Measurements from ENCODE around the gene CCNL1.
A peak's percentile ranks its signal among the peaks of the same experiment; 100 is the strongest.
"Not testable (repeated sequence)": the region's sequence is repeated elsewhere in the genome, so short reads cannot be mapped to it uniquely, and the experiment has no call there.

The CCNL1 gene

DNA sequence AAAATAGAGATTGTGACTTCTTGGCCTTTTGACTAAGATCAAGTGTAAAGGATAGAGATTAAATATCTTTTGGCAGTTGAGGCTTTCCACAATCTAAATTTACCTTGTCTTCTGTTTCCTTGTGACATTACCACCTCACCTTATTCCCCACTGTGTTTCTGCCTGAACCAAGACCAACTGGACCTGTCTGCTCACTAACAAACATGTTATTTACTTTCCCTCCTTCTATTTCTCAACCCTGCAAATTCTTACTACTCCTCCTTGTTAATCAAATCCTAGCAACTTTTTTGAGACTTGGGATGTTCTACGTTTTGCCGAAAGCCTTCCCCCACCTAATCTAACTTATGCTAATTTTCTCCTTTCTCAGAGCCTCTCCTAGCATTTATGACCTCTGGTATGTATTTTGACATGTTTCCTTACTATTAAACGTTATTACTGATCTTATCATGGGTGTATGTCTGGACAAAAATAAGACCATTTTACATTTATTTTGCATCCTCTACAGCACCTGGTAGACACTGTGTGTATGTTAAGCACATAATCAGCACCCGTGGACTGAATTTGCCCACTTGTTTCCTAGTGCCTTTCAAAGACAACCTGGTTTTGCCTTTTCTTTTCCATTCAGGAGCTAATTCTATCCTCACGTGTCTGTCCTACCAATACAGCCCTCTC, 7.6 kb upstream of the CCNL1 start:
- no peak for DNase-seq

DNA sequence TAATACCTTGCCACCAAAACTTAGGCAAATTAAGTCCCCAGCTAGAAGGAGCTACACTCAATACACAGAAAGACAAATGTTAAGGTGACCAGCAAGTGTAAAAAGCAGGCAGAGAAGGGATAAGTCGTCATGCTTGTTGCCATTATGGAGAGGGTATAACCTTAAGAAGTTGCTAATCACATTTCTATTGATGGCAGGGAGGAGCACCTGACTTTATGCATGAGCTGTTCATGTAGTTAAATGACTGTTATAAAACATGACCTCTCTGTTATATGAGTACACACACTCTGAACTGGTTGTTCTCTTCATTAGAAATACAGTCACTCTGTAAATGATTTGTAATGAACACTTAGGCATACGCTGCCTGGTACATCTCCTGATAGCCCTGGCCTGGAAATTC, 6.6 kb upstream of the CCNL1 start:
- DNase-seq: no peak

DNA sequence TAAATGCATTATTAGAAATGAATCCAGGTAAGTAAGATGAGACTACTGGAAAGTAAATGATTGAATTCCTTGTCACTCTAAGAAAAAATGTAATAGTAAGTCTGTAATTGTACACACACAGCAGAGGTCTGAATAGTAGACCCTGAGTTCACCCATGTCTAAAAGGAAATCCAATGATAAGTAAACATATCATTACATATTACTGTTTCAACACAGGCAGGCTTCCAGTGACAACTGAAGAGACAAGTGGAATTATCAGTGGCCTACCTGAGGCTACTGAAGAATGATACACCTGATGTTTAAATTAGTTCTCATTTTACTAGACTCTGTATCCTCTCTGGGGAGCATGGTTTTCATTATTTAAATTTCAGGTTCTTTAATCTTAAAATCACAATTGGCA, 6.2 kb upstream of the CCNL1 start:
- DNase-seq: no peak

DNA sequence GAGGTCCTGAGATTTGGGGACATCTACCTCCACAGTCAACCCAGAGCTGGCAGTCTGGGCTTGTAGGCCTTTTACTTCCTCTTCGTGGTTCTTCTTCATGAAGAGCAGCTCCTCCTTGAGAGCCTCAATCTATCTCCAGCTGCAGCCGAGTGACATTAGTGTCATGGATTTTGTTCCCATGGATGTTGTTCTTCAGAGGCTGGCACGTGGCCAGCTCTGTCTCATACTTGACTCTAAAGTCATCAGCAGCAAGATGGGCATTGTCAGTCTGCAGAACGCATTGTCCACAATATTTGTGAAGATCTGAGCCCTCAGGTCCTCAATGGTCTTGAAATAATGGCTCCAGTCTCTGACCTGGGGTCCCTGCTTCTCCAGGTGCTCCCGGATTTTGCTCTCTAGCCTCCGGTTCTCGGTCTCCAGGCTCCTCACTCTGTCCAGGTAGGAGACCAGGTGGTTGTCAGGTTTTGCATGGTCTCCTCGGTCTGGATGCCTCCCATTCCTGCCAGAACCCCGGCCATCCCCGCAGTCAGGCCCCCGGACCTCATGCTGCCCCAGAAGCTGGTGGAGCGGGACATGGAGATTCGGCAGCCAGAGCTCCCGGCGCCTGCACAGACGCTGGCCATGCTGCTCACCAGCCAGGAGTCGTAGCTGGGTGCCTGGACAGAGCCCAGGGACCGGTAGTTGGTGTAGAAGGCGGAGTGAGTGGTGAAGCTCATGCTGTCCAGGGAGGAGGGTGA, 3.4 kb upstream of the CCNL1 start:
- no peak for DNase-seq

DNA sequence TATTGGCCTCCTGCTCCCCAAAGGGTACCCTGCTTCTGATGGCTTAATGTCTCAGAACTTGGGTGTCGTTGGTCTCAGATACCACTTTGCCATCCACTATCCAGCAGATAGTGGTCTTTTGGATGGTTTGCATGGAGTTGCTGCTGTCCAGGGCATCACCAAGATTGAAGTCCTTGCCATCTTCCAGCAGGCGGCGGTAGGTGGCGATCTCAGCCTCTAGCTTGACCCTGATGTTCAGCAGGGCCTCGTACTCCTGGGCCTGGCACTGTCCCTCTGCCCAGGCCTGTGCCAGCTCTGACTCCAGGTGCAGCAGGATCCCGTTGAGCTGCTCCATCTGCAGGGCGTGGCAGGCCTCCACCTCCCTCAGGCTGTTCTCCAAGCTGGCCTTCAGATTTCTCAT, 2.7 kb upstream of the CCNL1 start:
- DNase-seq: not testable (repeated sequence)

DNA sequence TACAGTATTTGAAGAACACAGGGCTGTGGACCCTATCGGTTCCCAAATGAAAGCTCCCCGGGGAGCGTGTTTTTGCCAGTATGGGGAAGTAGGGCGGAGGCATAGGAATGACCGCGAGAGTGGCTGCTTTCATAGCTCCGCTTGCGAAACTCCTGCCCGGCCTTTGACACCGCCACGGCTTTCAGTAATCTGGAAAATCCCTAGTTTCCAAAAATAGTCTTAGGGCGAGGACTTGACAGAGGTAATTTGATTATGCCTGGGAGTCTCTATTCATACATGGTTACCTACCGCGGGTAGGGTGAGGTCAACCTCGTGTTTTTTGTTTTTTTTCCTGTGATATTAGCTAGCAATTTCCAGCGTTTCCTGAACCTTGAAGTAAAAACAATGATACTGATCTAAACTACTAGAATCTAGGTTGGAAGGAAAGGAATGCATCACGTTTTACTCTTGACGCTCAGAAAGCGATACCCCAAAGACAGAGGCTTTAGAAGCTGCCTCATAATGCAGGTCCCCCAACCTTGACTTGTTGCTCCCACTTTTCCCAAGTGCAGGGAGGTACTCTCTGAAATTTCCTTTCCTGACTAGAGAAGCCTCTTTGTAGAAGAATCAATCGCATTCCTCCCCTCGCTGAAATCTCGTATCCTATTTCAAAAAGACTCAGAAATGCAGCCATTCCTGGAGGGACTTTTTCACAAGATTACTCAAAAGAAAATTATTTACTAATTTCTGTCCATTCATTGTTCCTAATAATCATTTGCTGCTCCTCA, 894 bp upstream of the CCNL1 start:
- DNase-seq: peak; percentile 69

DNA sequence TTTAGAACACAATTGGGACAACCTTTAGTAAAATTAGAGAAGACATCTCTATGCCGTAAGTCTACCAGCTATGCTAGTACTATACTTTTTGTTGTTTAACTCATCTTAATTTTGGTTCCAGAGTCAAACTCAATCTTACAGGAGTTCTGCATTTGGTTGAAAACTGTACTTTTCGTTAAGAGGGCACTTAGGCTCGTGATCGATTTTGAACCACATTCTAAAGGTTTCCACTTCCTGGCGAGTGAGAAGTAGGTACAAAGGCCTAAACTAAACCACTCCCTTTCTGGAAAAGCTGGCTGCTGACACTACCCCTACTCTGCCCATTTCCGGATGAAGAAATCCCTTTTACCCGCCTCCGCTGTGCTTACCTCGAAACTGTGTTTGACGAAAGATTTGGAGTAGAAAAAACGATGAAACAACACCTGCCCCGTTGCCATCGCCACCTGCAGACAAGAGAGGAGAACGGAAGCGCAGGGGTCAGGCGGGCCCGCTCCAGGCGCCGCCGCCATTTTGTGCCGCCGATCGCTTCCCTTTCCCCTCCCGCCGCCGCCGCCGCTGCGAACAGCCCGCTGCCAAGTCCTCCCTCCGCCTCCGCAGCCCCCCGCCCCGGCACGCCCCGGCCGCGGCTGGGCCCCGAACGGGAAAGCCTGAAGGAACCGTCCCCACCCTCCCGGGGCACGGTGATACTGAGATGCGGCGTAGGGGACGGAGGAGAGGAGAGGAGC, 748 bp downstream of the CCNL1 start:
- DNase-seq: peak; percentile 79

DNA sequence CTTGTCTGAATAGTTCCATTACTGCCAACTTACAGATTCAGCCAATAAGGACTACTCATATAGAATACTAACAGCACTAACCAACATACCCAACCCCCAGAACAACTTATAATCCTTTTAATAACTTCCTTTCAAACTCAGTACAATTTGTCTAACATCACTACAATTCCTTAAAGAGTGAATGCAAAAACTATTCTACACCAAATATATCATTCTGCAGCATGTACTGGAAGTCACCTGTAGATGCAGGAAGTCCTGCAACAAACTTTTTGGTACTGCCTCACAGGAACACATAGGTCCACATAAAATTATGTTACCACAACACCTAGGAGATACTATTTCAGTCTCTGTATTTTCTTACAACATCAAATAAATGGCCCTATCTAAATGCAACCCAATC, 2.1 kb downstream of the CCNL1 start:
- no peak for DNase-seq

DNA sequence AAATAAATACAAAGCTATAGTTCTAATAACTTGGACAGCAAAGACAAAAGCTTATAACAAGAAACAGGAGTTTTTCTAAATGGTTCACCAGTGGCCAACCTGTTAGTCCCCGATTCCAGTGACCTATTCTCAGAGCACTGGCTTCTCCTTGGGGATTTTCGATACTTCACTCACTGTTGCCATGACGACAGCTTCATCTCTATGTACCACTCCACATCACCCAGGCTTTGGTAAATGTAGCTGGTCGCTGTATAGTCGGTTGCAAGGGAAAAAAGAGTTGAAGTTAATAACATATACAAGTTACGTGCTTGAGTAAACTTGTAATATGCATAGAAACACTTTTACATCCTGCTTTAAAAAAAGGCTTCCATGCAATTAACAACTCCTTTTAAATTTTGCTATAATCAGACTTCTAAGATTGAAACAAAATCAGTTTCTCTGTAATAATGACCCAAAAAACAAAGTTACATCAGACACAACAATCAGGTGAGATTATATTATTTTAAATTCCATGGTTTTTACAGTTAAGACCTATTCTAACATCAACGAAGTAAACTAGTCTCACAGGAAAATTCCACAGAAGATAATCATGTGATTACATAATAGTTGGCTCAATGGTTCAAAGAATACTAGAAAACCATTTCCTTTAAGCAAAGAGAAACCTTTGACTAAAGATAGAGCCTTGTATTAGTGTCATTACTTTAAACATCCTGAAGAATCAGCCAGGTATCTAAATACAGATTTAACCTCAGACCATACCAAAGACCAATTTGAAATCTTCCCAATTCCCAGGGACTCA, 2.9 kb downstream of the CCNL1 start:
- no peak for DNase-seq

DNA sequence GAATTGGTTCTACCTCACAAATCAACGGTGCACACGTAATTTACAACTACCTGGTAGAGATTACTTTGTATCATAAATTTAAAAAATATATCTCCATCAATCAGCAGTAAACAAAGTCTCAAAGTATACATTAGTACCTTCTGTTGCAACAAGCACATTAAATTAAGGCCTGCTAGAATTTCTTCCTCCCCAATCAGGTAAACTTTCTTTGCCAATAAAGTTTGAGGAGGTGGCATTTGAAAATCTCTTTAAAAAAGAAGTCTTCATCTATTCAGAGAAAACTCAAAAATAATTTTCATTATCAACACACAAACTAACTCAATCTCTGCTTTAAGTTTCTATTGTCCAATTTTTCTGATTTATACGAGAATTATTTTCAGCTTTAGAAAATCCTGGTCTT, 4.4 kb downstream of the CCNL1 start:
- no peak for DNase-seq

DNA sequence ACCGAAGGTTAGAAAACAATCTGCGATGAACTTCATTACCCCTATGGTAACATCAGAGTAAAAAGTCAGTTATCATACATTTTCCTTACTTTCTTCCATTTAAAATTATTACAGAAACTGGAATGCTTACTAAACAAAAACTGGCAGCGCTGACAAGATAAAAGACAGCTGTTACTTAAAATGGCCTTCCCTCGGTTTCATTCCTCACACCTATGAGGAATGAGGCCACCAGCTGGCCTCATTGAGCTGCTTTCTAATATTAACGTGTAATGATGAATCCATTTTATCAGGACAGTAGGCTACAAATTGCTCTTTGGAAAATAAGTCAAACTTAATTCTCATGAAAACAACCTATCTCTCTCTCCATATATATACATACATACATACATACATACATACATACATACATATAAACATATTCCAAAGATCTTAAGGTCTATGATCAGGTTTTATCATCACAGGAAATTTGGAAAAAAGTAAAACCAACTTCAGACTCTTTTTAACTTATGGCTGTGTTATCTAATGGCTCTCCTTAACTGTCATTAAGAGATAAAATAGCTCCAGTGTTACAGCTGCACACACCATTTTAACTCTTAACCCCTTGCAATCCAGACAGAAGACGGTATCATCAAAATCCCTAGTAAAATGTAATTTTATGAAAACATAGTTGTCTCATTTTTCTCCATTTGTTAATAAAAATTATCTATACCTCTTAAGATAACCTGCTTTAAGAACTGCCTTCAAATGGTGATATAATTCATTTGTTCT, 5.2 kb downstream of the CCNL1 start:
- DNase-seq: no peak

DNA sequence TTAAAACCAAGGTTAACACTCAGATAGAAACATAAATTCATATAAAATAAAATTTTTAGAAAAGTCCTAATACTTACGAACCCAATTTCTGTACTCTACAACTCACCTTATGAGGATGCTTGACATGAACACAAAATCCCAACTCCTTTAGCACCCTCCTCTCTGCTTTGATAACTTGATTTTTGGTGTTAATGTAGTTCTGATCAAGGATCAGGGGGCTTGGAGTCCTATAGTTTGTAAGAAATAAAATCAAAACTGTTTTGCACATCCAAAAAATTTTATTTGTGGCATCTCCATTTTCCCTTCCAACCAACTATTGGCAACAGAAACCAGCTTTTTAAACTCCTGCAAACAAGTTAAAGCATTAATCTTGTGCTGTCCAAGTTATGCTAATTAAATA, 7.0 kb downstream of the CCNL1 start:
- DNase-seq: no peak

DNA sequence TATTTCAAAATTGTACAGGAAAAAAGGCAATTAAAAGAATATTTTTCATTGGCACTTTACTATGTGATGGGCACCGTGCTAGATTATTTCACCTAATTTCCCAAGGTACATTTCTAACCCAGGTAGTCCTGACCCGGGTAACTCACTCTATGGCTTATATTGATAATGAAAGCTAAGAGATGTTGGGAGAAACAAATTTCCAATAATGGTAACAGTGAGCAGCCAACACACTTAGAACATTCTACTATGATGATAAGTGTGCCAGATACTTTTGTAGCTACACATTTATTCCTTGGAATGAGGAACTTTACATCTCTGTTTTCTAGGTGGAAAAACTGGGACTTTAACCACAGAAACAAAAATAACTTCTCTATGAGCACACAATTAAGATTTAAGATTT, 7.5 kb downstream of the CCNL1 start:
- no peak for DNase-seq

DNA sequence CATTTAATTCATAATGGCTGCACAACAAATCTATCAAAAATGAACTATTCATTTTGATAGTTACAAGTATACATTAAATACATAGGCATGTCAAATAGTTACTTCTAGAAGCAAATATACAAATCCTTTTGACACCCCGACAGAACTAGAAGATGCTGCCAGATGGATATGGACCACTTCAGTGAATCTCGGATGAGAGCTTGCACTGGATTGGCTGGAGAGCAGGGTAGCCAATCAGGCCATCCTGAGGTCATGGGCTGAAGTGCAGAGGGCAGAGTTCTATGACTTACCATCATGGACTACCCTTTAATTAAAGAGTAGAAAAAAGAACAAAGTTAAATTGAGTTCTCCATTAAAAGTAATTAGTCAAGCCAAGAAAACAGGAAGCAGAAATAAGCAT, 8.3 kb downstream of the CCNL1 start:
- DNase-seq: no peak

DNA sequence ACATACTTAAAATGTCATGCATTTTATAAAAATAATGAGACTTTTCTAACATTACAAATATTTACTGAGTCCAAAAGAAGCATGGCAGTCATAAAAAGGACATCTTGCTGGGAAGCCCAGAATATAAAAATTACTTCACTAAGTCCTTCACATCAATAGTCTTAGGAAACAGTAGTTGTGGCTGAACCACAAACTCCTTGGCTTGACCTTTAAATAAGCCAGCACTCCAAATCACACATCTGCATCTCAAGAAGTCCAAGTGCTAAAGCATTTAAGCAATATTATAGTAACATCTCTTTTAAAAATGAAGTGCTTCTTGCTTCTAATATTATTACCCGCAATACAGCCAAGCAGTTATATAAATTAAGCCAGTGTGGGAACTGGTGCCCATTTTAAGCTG, 8.8 kb downstream of the CCNL1 start:
- DNase-seq: no peak

DNA sequence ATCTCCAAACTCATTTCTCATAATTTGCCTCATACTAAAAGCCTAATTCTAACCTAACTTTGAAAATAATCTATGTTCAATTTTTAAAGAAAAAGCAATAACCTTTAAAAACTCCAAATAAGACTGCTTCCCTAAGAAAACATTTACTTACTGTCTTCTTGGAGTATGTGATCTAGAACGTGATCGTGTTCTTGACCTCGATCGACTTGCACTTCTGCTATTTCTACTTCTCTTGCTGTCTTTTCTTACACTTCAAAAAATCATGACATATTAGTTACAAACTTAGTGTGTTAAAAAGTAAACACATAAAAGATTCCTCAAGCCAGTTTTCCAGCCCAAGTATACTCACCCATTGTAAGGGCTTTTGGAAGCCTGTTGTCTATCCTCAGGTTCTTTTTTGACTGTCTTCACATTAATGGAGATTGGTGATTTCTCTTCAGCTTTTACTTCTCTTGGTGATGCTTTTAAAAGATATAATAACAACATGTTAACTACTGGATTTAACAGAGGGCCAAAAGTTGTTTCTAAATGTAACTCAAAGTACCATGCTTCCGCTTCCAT, 10.7 kb downstream of the CCNL1 start:
- no peak for DNase-seq

DNA sequence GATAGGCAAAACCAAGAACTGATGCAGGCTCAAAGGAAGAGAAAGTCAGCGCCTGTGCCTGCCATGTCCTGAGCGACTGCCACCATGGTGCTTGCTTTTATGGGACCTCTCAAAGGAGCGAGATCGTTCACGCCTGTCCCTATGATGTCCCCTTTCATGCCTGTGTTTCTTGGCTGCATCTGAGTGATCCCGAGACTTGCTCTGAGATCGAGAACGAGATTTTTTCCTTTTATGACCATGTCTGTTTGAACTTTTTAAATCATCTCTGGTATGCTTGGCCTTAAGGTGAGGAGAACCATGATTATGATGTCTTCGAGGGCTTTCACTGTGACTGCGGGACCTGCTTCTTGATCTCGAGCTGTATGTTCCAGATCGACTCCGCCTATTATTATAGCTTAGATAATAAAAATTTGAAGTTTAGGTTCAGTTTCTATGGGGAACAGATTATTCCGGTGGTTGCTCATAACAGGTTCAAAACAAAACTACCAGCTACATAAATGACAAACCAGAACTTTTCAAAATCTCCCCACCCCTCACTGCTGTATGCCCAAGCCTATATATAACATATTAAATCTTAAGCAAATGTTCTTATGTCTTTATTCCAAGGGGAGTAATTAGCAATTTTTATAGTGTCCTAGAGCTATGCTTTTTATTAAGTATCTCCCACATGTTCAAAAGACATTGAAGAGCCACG, 11.6 kb downstream of the CCNL1 start:
- DNase-seq: no peak

DNA sequence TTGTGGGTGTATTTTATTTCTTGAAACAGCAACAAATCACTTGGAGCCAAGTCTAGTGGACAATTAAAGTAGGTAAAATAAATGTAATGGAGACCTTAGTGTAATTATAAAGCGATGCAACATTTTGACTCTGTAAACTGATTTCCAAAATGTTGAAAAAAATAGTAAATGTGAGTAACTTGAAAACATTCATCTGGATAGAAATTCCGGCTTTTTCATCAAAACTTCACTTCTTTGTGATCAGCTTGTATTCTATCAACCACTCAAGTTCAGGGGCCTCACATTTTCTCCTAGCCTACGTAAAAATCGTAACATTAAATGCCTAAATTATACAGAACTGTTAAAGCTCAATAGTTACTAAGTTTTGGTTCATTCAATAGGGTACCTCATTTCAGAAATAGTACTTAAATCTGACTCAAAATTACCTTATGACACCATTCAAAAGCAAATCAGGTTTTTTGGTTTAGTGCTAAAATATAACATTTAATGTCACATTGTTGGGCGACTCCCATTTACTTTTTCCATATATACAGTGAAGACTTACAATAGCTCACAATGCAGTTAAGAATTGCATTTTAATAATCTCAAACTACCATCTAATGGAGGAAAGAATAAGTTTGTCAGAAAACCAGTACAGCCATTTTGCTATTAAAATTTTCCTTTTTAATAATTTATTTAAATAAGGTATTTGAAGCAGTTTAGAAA, 12.7 kb downstream of the CCNL1 start:
- no peak for DNase-seq

DNA sequence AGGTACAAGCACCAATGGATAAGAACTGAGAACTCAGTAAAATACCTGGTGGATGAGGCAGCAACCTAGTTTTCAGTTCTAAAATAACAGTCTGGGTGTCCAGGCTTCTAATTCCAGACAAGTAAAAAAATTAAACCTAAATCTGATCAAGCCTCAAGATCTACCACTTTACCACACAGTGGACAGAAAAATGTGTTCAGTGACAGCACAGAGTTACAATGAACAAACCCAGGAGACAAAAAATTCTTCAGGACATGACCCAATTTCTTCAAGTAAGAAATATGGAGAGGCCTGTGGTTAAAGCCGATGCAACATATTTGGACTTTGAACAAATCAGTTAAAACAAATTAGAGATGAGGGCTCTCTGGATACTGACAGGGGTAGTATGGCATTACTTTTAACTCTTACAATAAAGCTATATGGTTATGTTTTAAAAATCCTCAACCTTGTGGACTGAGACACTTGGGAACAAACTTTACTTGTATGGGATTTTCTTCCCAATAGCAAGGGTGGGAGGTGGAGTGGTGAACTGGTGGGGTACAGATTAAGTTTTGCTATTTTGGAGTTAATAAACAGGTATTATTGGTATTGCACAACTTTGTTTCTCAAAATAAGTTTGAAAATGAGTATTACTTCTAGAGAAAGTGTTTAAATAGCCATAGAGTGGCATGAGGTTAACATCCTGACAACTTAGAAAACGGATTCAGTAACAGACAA, 14.2 kb downstream of the CCNL1 start:
- no peak for DNase-seq

All from stimulated activated CD4-positive, alpha-beta T cell treated with anti-CD3 and anti-CD28 coated beads, Interleukin-4, amount 100 ng/mL, for 24 hours (primary cell).